DOHH2 (cell line): ENCODE data around the gene HCN2.

ENCODE experiments used
- H3F3A ChIP-seq: fragments of 200-600 bp; sonication (generic), shearing (Covaris generic); 2 replicates; pipeline ENCODE4 v1.6.0; 2016; ENCODE audit warnings: antibody characterized with exemption, mild to moderate bottlenecking; ENCODE audit not compliant: control insufficient read depth, insufficient read depth
- H3K27ac ChIP-seq: fragments of 200-600 bp; sonication (generic); 2 replicates; pipeline ENCODE4 v1.5.1; 2014; ENCODE audit warnings: low read depth, mild to moderate bottlenecking, low read length, moderate library complexity
- H3K27me3 ChIP-seq: fragments of 200-600 bp; sonication (generic); 2 replicates; pipeline ENCODE4 v1.6.1; 2014; ENCODE audit warnings: mild to moderate bottlenecking, low read length, mixed read lengths; ENCODE audit not compliant: control insufficient read depth
- H3K36me3 ChIP-seq: fragments of 200-600 bp; sonication (generic); 2 replicates; pipeline ENCODE4 v1.6.1; 2014; ENCODE audit warnings: mild to moderate bottlenecking, low read length, moderate library complexity, mixed read lengths; ENCODE audit not compliant: control insufficient read depth
- H3K4me1 ChIP-seq: fragments of 200-600 bp; sonication (generic); 2 replicates; pipeline ENCODE4 v1.6.1; 2014; ENCODE audit warnings: mild to moderate bottlenecking, low read length, mixed read lengths; ENCODE audit not compliant: control insufficient read depth
- H3K4me2 ChIP-seq: fragments of 200-600 bp; sonication (generic); 2 replicates; pipeline ENCODE4 v1.6.0; 2014; ENCODE audit warnings: mild to moderate bottlenecking, low read length, moderate library complexity
- H3K4me3 ChIP-seq: fragments of 200-600 bp; sonication (generic); 2 replicates; pipeline ENCODE4 v1.5.1; 2014; ENCODE audit warnings: mild to moderate bottlenecking, low read length, mixed read lengths
- H3K79me2 ChIP-seq: fragments of 200-600 bp; sonication (generic); 2 replicates; pipeline ENCODE4 v1.6.1; 2014; ENCODE audit warnings: mild to moderate bottlenecking, low read length, mixed read lengths; ENCODE audit not compliant: control insufficient read depth
- H3K9me2 ChIP-seq: fragments of 200-600 bp; sonication (generic); replicated peaks from 2 replicates; pipeline ENCODE4 v1.6.1; 2014; ENCODE audit warnings: mild to moderate bottlenecking, low read length, mixed read lengths; ENCODE audit not compliant: control insufficient read depth
- H3K9me3 ChIP-seq: fragments of 200-600 bp; sonication (generic); 2 replicates; pipeline ENCODE4 v1.6.1; 2014; ENCODE audit warnings: antibody characterized with exemption, low read length, mixed read lengths; ENCODE audit not compliant: control insufficient read depth, insufficient read depth
- H4K20me1 ChIP-seq: fragments of 200-600 bp; sonication (generic); 2 replicates; pipeline ENCODE4 v1.6.0; 2014; ENCODE audit warnings: low read depth, mild to moderate bottlenecking, antibody characterized with exemption, low read length, moderate library complexity; ENCODE audit not compliant: control insufficient read depth, insufficient read depth
- CTCF ChIP-seq: fragments of 200-600 bp; sonication (generic); IDR thresholded peaks from one replicate; pipeline ENCODE4 v1.5.1; 2014; ENCODE audit warnings: antibody characterized with exemption, mild to moderate bottlenecking, low read depth, low read length; ENCODE audit not compliant: poor library complexity, severe bottlenecking
- EZH2phosphoT487 ChIP-seq: fragments of 200-600 bp; sonication (generic); IDR thresholded peaks from 2 replicates; pipeline ENCODE4 v1.6.1; 2017; ENCODE audit warnings: borderline replicate concordance, mild to moderate bottlenecking, antibody characterized with exemption, low read length, moderate library complexity, mixed read lengths

HCN2 gene

GRCh38 chr19:609004-609346 is 19.3 kb downstream of the HCN2 start:
- Histone ChIP-seq H3F3A (no peaks in the 10 kb centered on the region; the same call in 1 of the 2 replicates), H4K20me1 (no peaks in the 10 kb centered on the region), H3K36me3 (no peaks in the 10 kb centered on the region), H3K4me1 (peaks cover 14% of the 10 kb centered on the region), H3K9me3 (no peaks in the 10 kb centered on the region), H3K27ac (no peak overlapping the region), H3K27me3 (no peaks in the 10 kb centered on the region), H3K9me2 (no peaks in the 10 kb centered on the region), H3K4me3 (no peak overlapping the region), H3K4me2 (no peak overlapping the region), H3K79me2 (no peaks in the 10 kb centered on the region)
- no peak for TF ChIP-seq EZH2phosphoT487
- TF ChIP-seq CTCF, result no peak

- H3K4me2 ChIP-seq, result peak overlapping the region; percentile 30; the same call in 1 of the 2 replicates
Measured at GRCh38 chr19:610071-610800, 20.6 kb downstream of the HCN2 start.

GRCh38 chr19:610801-611480 is 21.3 kb downstream of the HCN2 start:
- Histone ChIP-seq H3K4me3 (peak overlapping the region; percentile 20; the same call in 1 of the 2 replicates), H3K4me2 (peak overlapping the region; percentile 30; the same call in 1 of the 2 replicates), H3F3A (no peaks in the 10 kb centered on the region), H3K4me1 (peaks cover 14% of the 10 kb centered on the region), H3K9me2 (no peaks in the 10 kb centered on the region), H3K36me3 (peaks cover 9% of the 10 kb centered on the region), H4K20me1 (no peaks in the 10 kb centered on the region), H3K27me3 (no peaks in the 10 kb centered on the region), H3K27ac (no peak overlapping the region), H3K79me2 (no peaks in the 10 kb centered on the region), H3K9me3 (no peaks in the 10 kb centered on the region)
- TF ChIP-seq EZH2phosphoT487 (no peak), CTCF (no peak)

More at GRCh38 chr19:610071-610800, 20.6 kb downstream of the HCN2 start:
- H3K36me3 ChIP-seq, result peaks cover 9% of the 10 kb centered on the region
- peaks cover 14% of the 10 kb centered on the region for H3K4me1 ChIP-seq
- no peaks in the 10 kb centered on the region for H3K79me2 ChIP-seq
- no peaks in the 10 kb centered on the region; the same call in 1 of the 2 replicates for H3F3A ChIP-seq
- H3K4me3 ChIP-seq, result no peak overlapping the region
- no peaks in the 10 kb centered on the region for H4K20me1 ChIP-seq
- no peak overlapping the region for H3K27ac ChIP-seq
- no peaks in the 10 kb centered on the region for H3K9me2 ChIP-seq
- TF ChIP-seq EZH2phosphoT487, result no peak
- no peak for TF ChIP-seq CTCF
- no peaks in the 10 kb centered on the region for H3K9me3 ChIP-seq
- H3K27me3 ChIP-seq, result no peaks in the 10 kb centered on the region
